GM21515 (cell line): ENCODE measurements around the gene DNAL1.

ENCODE experiments used
- ATAC-seq: cut with Tn5 transposase; IDR thresholded peaks from one replicate; pipeline ENCODE4 v1.9.1; 2021; ENCODE audit not compliant: unreplicated experiment

The DNAL1 gene

GRCh38 chr14:73722581-73722980 lies 77.8 kb downstream of the DNAL1 start:
- ATAC-seq = no peak

- no peak for ATAC-seq
Measured at GRCh38 chr14:73723406-73723796, 78.6 kb downstream of the DNAL1 start.

GRCh38 chr14:73723797-73724661 lies 79.2 kb downstream of the DNAL1 start:
- ATAC-seq = no peak

GRCh38 chr14:73724696-73725095 lies 79.9 kb downstream of the DNAL1 start:
- ATAC-seq = no peak

- no peak for ATAC-seq
Measured at GRCh38 chr14:73725116-73726024, 80.6 kb downstream of the DNAL1 start.

GRCh38 chr14:73726025-73726961 lies 81.5 kb downstream of the DNAL1 start:
- no peak for ATAC-seq

GRCh38 chr14:73727166-73727565 lies 82.4 kb downstream of the DNAL1 start:
- no peak for ATAC-seq

GRCh38 chr14:73728717-73729330 lies 84.0 kb downstream of the DNAL1 start:
- peak; percentile 51 for ATAC-seq

- no peak for ATAC-seq
Measured at GRCh38 chr14:73729556-73730265, 84.9 kb downstream of the DNAL1 start.

GRCh38 chr14:73731111-73731510 lies 86.3 kb downstream of the DNAL1 start:
- no peak for ATAC-seq

GRCh38 chr14:73732006-73732405 lies 87.2 kb downstream of the DNAL1 start:
- ATAC-seq = no peak

GRCh38 chr14:73736842-73737241 lies 92.1 kb downstream of the DNAL1 start:
- ATAC-seq = no peak

- ATAC-seq = no peak
Measured at GRCh38 chr14:73738518-73739173, 93.9 kb downstream of the DNAL1 start.

GRCh38 chr14:73739174-73739898 lies 94.5 kb downstream of the DNAL1 start:
- ATAC-seq = no peak

GRCh38 chr14:73739899-73740617 lies 95.3 kb downstream of the DNAL1 start:
- no peak for ATAC-seq

- ATAC-seq = no peak
Measured at GRCh38 chr14:73740618-73741326, 96.0 kb downstream of the DNAL1 start.

- no peak for ATAC-seq
Measured at GRCh38 chr14:73741386-73741875, 96.6 kb downstream of the DNAL1 start.
